Measurements from ENCODE around the gene ZNF334. TPM values are rescaled to one million over a fixed set of nuclear protein-coding genes. Genes with fewer than 3 reads are reported as not detected.

The ZNF334 gene
- total RNA-seq, 1 donor from 2014 or later: 0.34 TPM

- DNase-seq: no peak
Observed at GRCh38 chr20:46484954-46485353, 28.4 kb downstream of the ZNF334 start.

- no peak for DNase-seq
Observed at GRCh38 chr20:46483879-46484278, 29.5 kb downstream of the ZNF334 start.

- no peak for DNase-seq
Observed at GRCh38 chr20:46482864-46483263, 30.5 kb downstream of the ZNF334 start.

DNA sequence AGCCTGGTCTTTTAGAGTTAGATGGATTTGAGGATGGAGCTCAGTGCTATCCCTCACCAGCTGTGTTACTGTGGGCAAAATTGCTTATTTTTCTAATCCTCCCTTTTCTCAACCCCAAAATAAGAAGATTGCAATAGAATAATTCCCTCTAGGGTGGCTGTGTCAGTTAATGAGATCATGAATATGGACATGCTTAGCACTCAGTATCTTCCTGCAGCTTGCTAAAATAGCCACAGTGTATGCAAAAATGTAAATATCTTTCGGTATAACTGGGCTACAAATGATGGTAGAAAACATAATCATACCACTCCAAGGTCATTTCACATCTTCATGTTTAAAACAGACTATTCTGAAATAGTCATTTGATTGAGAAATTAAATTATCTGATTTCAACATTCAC, 35.7 kb downstream of the ZNF334 start:
- DNase-seq: no peak

GRCh38 chr20:46477225-46477624, 36.1 kb downstream of the ZNF334 start:
- DNase-seq: no peak

- DNase-seq: no peak
Observed at GRCh38 chr20:46468508-46468907, 44.9 kb downstream of the ZNF334 start.

DNA sequence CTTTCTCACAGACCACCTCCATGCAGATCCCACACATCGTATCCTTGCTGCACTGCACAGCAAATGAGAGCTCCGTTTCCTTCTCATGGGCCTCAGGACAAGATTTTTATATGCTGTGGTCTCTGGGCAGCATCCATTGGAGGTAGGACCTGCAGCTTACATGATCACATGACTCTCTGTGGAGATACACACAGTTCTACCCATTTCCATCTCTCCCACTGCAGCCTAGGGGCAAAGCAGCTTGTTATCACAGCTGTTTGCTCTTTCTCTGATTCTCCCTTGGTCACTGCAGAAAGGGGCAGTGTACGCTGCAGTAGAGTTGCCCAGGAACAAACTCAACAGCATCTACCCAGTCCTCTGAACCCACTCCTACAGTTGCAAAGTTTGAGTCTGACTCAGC, 48.9 kb downstream of the ZNF334 start:
- no peak for DNase-seq

DNA sequence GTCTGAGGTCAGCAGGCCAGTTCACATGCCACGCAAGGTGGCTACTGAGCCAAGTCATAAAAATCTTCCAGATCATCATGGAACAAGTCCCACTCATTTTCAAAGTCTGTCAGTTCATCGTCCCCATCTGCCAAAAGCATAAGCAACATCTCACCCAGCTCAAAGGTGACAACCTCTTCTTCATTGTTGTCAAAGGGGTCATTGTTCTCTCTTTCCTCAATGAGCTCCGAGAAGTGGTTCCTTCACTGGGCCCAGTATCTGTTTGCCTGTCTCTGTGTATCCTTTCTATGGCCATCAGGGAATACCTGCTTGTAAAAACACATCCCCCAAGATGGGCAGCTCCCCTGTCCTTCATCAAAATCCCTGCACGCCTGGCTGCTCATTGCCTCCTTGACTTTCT, 49.5 kb downstream of the ZNF334 start:
- DNase-seq: no peak

DNA sequence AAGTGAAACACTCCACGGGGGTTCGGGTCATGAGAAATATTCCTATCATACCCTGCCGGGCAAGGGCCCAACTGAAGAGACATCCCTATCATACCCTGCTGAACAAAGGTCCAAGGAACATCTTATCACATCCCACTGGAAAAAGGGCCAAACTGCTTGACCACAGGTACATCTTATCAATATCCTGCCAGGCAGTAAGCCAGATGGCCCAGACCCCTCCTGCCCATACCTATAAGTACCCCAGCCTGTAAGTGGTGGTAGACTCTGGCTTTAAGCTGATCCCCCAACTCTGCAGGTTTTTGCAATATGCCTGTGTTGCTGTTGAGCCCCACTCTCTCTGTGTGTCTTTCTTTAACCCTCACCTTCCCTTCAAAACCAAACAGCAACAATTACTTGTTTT, 51.6 kb downstream of the ZNF334 start:
- DNase-seq: no peak

GRCh38 chr20:46458866-46459750, 54.3 kb downstream of the ZNF334 start:
- peak; percentile 2 for DNase-seq

DNA sequence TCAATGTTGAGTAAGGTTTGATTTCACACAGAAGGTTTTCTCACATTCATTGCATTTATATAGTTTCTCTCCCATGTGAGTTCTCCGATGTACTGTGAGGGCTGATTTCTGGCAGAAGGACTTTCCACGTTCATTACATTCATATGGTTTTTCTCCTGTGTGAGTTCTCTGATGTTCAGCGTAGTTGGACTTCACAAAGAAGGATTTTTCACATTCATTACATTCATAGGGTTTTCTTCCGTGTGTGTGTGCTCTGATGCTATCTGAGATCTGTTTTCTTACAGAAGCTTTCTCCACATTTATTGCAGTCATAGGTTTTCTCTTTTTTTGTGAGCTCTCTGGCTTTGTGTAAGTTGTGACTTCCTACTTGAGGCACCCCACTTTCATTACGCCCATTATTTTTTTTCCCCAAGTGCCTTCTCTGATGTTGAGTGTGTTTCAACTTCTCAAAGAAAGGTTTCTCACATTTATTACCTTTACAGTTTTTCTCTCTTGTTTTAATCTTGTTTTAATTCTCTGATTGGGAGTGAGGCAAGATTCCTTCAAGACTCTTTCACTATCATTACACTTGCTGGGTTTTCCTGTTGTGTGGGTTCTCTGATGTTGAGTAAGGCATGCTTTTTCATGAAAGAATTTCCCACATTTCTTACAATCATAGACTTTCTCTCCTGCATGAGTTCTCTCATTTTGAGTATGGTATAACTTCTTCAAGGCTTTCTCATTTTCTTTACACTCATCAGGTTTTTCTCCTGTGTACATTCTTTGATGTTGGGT, 56.9 kb downstream of the ZNF334 start:
- no peak for DNase-seq

GRCh38 chr20:46455729-46456128, 57.6 kb downstream of the ZNF334 start:
- no peak for DNase-seq

Other genes starting within 250 kb of the ZNF334 start
- 0.05 TPM in 1 of 2 replicates, not detected in the other for gene CDH22, start 205.1 kb downstream of the ZNF334 start, total RNA-seq
- gene ELMO2, start 106.9 kb downstream of the ZNF334 start, total RNA-seq: 34.7 and 35.7 TPM in 2 replicates
- gene OCSTAMP, start 37.1 kb upstream of the ZNF334 start, total RNA-seq: not detected in 2 replicates
- gene SLC13A3, start 137.9 kb upstream of the ZNF334 start, total RNA-seq: 0.05 TPM in 1 of 2 replicates, not detected in the other
- 11.8 and 15.8 TPM in 2 replicates for gene TP53RK, start 175.9 kb upstream of the ZNF334 start, total RNA-seq
- 16.0 and 16.7 TPM in 2 replicates for gene SLC2A10, start 196.1 kb upstream of the ZNF334 start, total RNA-seq

Measured in dermis blood vessel endothelial cell (primary cell).